Fibroblast of mammary gland (primary cell): ENCODE data around the gene CBFB.
"Not testable (repeated sequence)": the region's sequence is repeated elsewhere in the genome, so short reads cannot be mapped to it uniquely, and the experiment has no call there.

ENCODE experiments used
- DNase-seq: peaks from one replicate; pipeline ENCODE4 v3.0.0-alpha.2; 2010; ENCODE audit warnings: low read depth
- H3K4me3 ChIP-seq: 2 replicates; pipeline ENCODE4 v1.5.1; 2011; ENCODE audit warnings: low read depth, mild to moderate bottlenecking, low read length, moderate library complexity; ENCODE audit not compliant: control insufficient read depth
- CTCF ChIP-seq: conservative IDR thresholded peaks from 2 replicates; pipeline ENCODE4 v1.5.1; 2011; ENCODE audit warnings: low read depth, low read length, inconsistent platforms; ENCODE audit not compliant: control insufficient read depth, insufficient read depth

Gene CBFB

GRCh38 chr16:67117716-67118115 lies 88.8 kb downstream of the CBFB start:
- no peak for TF ChIP-seq CTCF
- DNase-seq: no peak
- H3K4me3 ChIP-seq: no peak overlapping the region

- H3K4me3 ChIP-seq: no peak overlapping the region
- TF ChIP-seq CTCF: no peak
- DNase-seq: no peak
These were observed 91.1 kb downstream of the CBFB start for GRCh38 chr16:67120025-67120424.

GRCh38 chr16:67122799-67123198 lies 93.8 kb downstream of the CBFB start:
- H3K4me3 ChIP-seq, DNase-seq: not testable (repeated sequence)

GRCh38 chr16:67128417-67128816 lies 99.5 kb downstream of the CBFB start:
- DNase-seq: no peak
- no peak for TF ChIP-seq CTCF
- no peak overlapping the region for H3K4me3 ChIP-seq

- TF ChIP-seq CTCF: no peak
- DNase-seq: no peak
- no peak overlapping the region for H3K4me3 ChIP-seq
These were observed 99.9 kb downstream of the CBFB start for GRCh38 chr16:67128887-67129286.

- no peak for TF ChIP-seq CTCF
- DNase-seq: no peak
- no peak overlapping the region for H3K4me3 ChIP-seq
These were observed 100.5 kb downstream of the CBFB start for GRCh38 chr16:67129422-67129821.

GRCh38 chr16:67137605-67138004 lies 108.7 kb downstream of the CBFB start:
- TF ChIP-seq CTCF: no peak
- no peak overlapping the region for H3K4me3 ChIP-seq
- DNase-seq: no peak
